Measurements from ENCODE around the gene GFRA4.
"Not testable (repeated sequence)": the region's sequence is repeated elsewhere in the genome, so short reads cannot be mapped to it uniquely, and the experiment has no call there.

GFRA4 gene

GRCh38 chr20:3615171-3615840 is 47.9 kb downstream of the GFRA4 start:
- DNase-seq (ENCODE audit: low read depth), result not testable (repeated sequence)

GRCh38 chr20:3614466-3614865 is 48.7 kb downstream of the GFRA4 start:
- no peak for DNase-seq (ENCODE audit: low read depth)

- no peak for DNase-seq (ENCODE audit: low read depth)
Measured at GRCh38 chr20:3613821-3614440, 49.3 kb downstream of the GFRA4 start.

- no peak for DNase-seq (ENCODE audit: low read depth)
Measured at GRCh38 chr20:3612795-3613572, 50.2 kb downstream of the GFRA4 start.

- no peak for DNase-seq (ENCODE audit: low read depth)
Measured at GRCh38 chr20:3611901-3612300, 51.3 kb downstream of the GFRA4 start.
